ENCODE measurements around the gene HTRA3.

GRCh38 chr4:8244931-8245460 lies 24.6 kb upstream of the HTRA3 start:
- TF ChIP-seq YY1 (IDR thresholded peaks at IDR 0.05; ENCODE audit: insufficient read depth, insufficient read length) (no peak), SUZ12 (IDR thresholded peaks at IDR 0.05; ENCODE audit: extremely low read depth, insufficient read depth, insufficient read length) (no peak)

Data from NT2/D1 (cell line).